Breast epithelium (tissue), 4 donors: Measurements from ENCODE around the gene ERFE. TPM values are rescaled to one million over a fixed set of nuclear protein-coding genes. Genes with fewer than 3 reads are reported as not detected.

Experiments
- DNase-seq, 2 donors: peaks; one replicate each; pipeline ENCODE4 v3.0.0-alpha.2; 2019; ENCODE audit warnings: low spot score in 2 of 2
- H3K27ac ChIP-seq, 2 donors: fragments of 200-600 bp; sonication (generic) in 1 of 2; one replicate each; pipeline ENCODE4 v1.5.1; 2016 to 2019; ENCODE audit warnings: mild to moderate bottlenecking in 1 of 2
- H3K27me3 ChIP-seq, 2 donors: fragments of 200-600 bp; sonication (generic) in 1 of 2; one replicate each; pipeline versions ENCODE4 v1.5.1 to v1.6.0; 2017 to 2019; ENCODE audit warnings: control low read depth in 1 of 2, mild to moderate bottlenecking in 1 of 2
- H3K36me3 ChIP-seq: fragments of 200-600 bp; one replicate; pipeline ENCODE4 v1.5.1; 2019
- H3K4me1 ChIP-seq, 2 donors: fragments of 200-600 bp; sonication (generic); one replicate each; pipeline ENCODE4 v1.5.1; 2016 to 2019; ENCODE audit warnings: control low read depth in 1 of 2
- H3K4me3 ChIP-seq, 3 donors: fragments of 200-600 bp; sonication (generic); 1 replicate in 2 of 3; 2 replicates in 1 of 3; pipeline ENCODE4 v1.5.1; 2016 to 2019; ENCODE audit warnings: mild to moderate bottlenecking in 3 of 3, moderate library complexity in 2 of 3
- H3K9me3 ChIP-seq, 2 donors: fragments of 200-600 bp; sonication (generic) in 1 of 2; one replicate each; pipeline ENCODE4 v1.5.1; 2016 to 2019; ENCODE audit warnings: control low read depth in 1 of 2
- POLR2A ChIP-seq: fragments of 450-650 bp; IDR thresholded peaks from one replicate; pipeline ENCODE4 v1.6.1; 2016; ENCODE audit warnings: antibody characterized with exemption, mild to moderate bottlenecking, moderate library complexity
- POLR2AphosphoS5 ChIP-seq, 3 donors: sonication (generic); formaldehyde crosslinking; IDR thresholded peaks; one replicate each; pipeline ENCODE4 v1.6.1; 2017; ENCODE audit warnings: antibody characterized with exemption in 3 of 3
- intact Hi-C: fragments of 100-400 bp; cut with DNase I; formaldehyde crosslinking; loops from one replicate; pipeline ENCODE4 v1.15.1; 2023; ENCODE audit warnings: low total_unique reads
- total RNA-seq, 3 donors: library from RNA; depleted of rRNA; stranded (reverse); fragments of >200 nt; gene quantifications; one replicate each; pipeline ENCODE4 v1.1.0, GENCODE V29; 2016
- TF ChIP-seq, protein P1 (sequence below), 3 donors: fragments of 450-650 bp; IDR thresholded peaks; one replicate each; pipeline ENCODE4 v1.5.1; 2016 to 2017; ENCODE audit warnings: antibody characterized with exemption in 3 of 3, mild to moderate bottlenecking in 3 of 3, moderate library complexity in 3 of 3

ERFE gene
- total RNA-seq, 3 donors from 2014 or later: 0.48 to 0.98 TPM; not detected in 1

DNA sequence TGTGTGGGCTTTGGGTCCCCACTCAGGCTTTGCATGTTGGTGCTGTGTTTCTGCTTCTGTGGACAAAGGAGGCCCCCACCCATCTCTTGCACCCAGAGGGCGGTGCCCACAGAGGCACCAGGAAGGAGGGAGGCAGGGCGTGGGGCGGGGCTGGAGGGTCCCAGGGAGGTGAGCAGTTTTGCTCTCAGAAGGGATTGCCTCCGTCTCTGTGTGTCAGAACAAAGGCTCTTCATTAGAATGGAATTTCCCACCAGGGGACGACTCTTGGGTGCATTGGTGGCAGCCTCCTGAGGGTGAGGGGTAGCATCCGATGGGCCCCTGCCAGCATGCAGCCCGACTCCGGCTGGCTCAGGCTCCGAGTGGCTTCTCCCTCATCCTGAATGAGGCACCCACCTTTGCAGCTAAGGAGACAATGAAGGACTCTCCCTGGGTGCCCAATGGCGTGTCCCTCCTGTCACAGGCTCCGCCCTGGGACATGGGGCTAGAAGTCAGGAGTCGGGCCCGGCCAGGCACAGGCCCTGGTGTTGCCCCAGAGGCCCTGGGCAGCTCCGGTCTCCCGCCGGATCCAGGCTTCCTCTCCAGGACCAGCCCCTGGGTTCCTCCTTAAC lies 7.0 kb upstream of the ERFE start:
- no peak for DNase-seq
- no peak for TF ChIP-seq POLR2AphosphoS5 (IDR thresholded peaks at IDR 0.05)
- Histone ChIP-seq H3K36me3 (no peaks in the 10 kb centered on the region), H3K4me3 (no peak overlapping the region), H3K9me3 (no peaks in the 10 kb centered on the region), H3K4me1 (no peaks in the 10 kb centered on the region), H3K27me3 (no peaks in the 10 kb centered on the region), H3K27ac (no peak overlapping the region)
- intact Hi-C loops: no loop called here

DNA sequence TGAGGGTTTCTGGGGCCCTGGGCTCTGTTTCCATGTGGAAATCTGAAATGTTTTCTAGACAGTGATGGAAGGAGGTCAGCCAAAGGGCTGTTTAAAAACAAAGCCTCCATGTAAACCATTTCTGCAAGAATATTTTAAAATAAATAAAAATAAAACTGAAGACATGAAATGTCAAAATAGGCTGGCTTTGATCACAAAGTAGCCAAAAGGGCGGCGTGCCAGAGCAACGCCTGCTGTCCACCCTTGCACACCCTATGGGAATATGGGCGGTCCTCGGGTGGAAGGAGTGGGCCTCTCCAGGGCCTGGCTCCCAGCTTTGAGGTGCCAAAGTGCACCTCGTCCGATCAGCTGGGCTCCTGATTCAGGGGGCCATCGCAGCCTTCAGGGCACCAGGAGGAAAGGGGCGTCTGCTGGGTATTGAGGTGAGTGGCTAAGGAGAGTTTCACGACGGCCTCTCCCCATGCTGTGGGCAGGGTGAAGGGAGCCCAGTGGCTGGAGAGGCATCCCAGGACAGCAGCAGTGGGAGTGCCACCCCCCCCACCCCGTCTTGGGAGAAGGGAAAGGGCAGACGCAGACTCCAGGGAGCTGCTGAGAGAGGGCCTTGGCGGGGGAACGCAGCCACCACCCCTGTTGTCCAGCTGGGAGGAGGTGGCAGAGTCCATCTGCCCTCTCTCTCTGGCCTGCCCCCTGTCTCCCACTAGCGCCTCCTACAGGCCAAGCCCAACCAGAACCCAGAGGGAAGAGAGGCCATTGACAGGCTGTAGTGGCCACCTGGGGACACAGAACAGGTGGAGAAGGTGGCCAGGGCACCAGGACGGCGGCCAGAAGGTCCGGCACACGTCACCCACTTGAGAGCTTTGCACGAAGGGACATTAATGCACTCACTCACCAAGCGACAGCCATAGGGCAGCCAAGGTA lies 5.7 kb upstream of the ERFE start:
- no peak for DNase-seq
- TF ChIP-seq POLR2A (no peak), POLR2AphosphoS5 (IDR thresholded peaks at IDR 0.05) (no peak)
- TF ChIP-seq, protein P1, sequence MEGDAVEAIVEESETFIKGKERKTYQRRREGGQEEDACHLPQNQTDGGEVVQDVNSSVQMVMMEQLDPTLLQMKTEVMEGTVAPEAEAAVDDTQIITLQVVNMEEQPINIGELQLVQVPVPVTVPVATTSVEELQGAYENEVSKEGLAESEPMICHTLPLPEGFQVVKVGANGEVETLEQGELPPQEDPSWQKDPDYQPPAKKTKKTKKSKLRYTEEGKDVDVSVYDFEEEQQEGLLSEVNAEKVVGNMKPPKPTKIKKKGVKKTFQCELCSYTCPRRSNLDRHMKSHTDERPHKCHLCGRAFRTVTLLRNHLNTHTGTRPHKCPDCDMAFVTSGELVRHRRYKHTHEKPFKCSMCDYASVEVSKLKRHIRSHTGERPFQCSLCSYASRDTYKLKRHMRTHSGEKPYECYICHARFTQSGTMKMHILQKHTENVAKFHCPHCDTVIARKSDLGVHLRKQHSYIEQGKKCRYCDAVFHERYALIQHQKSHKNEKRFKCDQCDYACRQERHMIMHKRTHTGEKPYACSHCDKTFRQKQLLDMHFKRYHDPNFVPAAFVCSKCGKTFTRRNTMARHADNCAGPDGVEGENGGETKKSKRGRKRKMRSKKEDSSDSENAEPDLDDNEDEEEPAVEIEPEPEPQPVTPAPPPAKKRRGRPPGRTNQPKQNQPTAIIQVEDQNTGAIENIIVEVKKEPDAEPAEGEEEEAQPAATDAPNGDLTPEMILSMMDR (IDR thresholded peaks at IDR 0.05): no peak
- no peaks in the 10 kb centered on the region for H3K27me3 ChIP-seq
- H3K9me3 ChIP-seq: no peaks in the 10 kb centered on the region
- no peaks in the 10 kb centered on the region for H3K36me3 ChIP-seq
- intact Hi-C loops: no loop called here
- H3K4me3 ChIP-seq: no peak overlapping the region
- H3K27ac ChIP-seq: peak overlapping the region in 1 of 2 donors; percentile 22
- H3K4me1 ChIP-seq: no peaks in the 10 kb centered on the region

DNA sequence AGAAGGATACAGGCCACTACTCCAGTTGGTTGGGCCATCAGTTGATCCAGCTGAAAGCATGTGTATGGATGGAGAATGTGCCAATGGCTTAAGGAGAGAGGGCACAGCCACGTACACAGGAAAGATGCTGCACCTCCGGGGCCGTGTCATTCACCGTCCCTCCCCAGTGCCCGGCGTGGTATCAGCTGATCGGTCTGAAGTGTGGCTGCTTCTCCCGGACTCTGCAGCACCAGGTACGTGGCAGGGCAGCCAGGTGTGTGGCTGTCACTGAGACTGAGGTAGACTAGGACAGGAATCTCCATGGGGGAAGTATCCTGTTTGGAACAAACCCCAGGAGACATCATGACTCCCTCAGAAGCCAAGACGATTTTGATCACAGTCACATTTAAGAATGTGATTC lies 4.2 kb upstream of the ERFE start:
- no peaks in the 10 kb centered on the region for H3K9me3 ChIP-seq
- no peaks in the 10 kb centered on the region for H3K36me3 ChIP-seq
- peaks cover 0 to 4% of the 10 kb centered on the region in 2 donors for H3K27me3 ChIP-seq
- no peaks in the 10 kb centered on the region for H3K4me1 ChIP-seq
- TF ChIP-seq POLR2A (no peak), POLR2AphosphoS5 (IDR thresholded peaks at IDR 0.05) (no peak)
- TF ChIP-seq, protein P1 (IDR thresholded peaks at IDR 0.05): no peak
- DNase-seq: no peak
- H3K4me3 ChIP-seq: no peak overlapping the region
- intact Hi-C loops: no loop called here
- H3K27ac ChIP-seq: no peak overlapping the region

DNA sequence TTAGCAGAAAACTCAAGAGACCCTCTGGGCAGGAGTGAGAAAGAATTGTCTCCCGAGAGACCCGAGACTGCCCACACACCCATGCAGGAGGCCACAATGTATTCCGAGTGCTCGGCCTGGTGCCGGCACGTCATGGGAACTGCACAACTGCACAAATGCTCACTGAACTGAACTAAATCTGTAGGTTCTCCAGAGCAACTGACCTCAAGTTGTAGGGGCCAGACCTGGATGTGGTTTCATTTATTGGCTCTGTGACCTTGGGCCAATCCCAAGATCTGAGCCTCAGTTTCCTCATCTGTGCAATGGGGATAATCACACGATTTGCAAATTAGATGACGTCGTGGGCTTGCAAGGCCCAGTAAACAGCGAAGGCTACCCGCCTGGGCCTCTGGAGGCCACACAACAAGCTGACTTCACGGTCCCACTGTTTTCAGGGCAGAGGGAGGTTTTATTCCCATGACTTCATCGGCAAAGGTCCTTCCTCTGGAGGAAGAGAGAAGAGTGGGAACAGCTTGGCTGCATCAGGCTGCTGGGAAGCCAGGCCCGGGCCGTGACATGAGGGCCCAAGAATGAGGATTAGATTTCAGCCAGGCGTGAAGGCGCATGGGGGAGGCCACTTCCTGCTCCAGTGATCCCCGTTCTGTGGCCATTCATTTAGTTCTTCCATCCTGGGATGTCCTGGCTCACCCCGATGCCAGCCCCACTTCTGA lies 3.6 kb upstream of the ERFE start:
- intact Hi-C loops: no loop called here
- no peak for DNase-seq
- Histone ChIP-seq H3K36me3 (no peaks in the 10 kb centered on the region), H3K27ac (peak overlapping the region in 1 of 2 donors; percentile 43), H3K4me3 (no peak overlapping the region), H3K27me3 (peaks cover 0 to 8% of the 10 kb centered on the region in 2 donors), H3K4me1 (no peaks in the 10 kb centered on the region), H3K9me3 (no peaks in the 10 kb centered on the region)
- TF ChIP-seq POLR2AphosphoS5 (IDR thresholded peaks at IDR 0.05): no peak
- TF ChIP-seq, protein P1 (IDR thresholded peaks at IDR 0.05): no peak
- TF ChIP-seq POLR2A: no peak

DNA sequence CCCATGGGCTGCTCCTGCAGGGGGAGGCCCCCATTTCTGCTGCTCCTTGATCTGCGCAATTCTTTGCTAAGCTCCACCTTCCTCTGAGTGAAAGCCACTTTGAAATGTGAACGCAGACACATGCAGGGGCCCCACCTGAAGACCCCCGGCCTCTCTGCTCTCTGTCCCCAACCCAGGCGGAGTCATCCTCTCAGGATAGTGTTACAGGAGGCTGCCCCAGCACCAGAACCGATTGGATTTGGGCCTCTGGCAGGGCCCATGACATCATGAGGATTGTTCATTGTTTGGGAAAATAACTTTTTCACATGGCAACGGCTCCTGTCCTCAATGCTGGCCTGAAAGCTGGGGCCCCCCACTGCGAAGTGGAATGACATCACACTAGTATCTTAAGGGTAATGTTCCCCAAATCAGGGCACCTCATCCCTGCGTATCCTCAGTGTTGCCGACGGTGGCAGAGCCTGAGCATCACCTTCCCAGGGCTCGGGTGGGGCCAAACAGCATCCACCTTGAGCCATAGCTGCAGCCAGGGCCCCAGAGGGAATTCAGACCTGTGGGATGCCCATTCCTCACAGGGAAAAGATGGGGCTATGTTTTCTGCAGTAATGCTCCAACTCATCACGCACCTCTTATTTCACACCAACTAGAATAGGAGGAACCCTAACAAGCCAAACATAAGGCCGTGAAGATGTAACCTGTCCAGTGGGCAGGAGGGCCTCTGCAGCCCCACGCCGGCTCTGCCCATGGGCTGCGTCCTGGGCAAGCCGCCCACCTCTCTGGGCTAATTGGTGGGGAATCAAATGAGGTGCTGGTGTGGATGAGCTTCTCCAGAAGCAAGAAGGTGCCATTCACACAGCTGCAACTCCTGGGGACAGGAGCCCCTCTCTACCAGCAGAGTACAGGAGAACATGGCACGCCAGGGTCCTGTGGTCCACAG lies 2.7 kb upstream of the ERFE start:
- DNase-seq: no peak
- H3K4me1 ChIP-seq: no peaks in the 10 kb centered on the region
- intact Hi-C loops: no loop called here
- no peaks in the 10 kb centered on the region for H3K9me3 ChIP-seq
- TF ChIP-seq POLR2A (no peak), POLR2AphosphoS5 (IDR thresholded peaks at IDR 0.05) (no peak)
- TF ChIP-seq, protein P1 (IDR thresholded peaks at IDR 0.05): no peak
- H3K36me3 ChIP-seq: no peaks in the 10 kb centered on the region
- no peak overlapping the region for H3K4me3 ChIP-seq
- H3K27me3 ChIP-seq: peaks cover 0 to 8% of the 10 kb centered on the region in 2 donors
- peak overlapping the region in 1 of 2 donors; percentile 43 for H3K27ac ChIP-seq
